KOPT-K1 (cell line): ENCODE results near the gene C11orf86.
A peak's percentile ranks its signal among the peaks of the same experiment; 100 is the strongest.

ENCODE experiments used
- H3K27ac ChIP-seq: fragments of 200-600 bp; sonication (generic); 2 replicates; pipeline ENCODE4 v1.5.1; 2016; ENCODE audit warnings: antibody characterized with exemption, mild to moderate bottlenecking, low read depth, low read length; ENCODE audit not compliant: poor library complexity, severe bottlenecking
- H3K36me3 ChIP-seq: fragments of 200-600 bp; sonication (generic); 2 replicates; pipeline ENCODE4 v1.5.1; 2017; ENCODE audit warnings: antibody characterized with exemption, mild to moderate bottlenecking, low read length, moderate library complexity; ENCODE audit not compliant: insufficient read depth
- H3K9me3 ChIP-seq: fragments of 200-600 bp; sonication (generic); 2 replicates; pipeline ENCODE4 v1.5.1; 2017; ENCODE audit warnings: antibody characterized with exemption, low read length, mild to moderate bottlenecking; ENCODE audit not compliant: insufficient read depth, poor library complexity, severe bottlenecking

C11orf86 gene

DNA sequence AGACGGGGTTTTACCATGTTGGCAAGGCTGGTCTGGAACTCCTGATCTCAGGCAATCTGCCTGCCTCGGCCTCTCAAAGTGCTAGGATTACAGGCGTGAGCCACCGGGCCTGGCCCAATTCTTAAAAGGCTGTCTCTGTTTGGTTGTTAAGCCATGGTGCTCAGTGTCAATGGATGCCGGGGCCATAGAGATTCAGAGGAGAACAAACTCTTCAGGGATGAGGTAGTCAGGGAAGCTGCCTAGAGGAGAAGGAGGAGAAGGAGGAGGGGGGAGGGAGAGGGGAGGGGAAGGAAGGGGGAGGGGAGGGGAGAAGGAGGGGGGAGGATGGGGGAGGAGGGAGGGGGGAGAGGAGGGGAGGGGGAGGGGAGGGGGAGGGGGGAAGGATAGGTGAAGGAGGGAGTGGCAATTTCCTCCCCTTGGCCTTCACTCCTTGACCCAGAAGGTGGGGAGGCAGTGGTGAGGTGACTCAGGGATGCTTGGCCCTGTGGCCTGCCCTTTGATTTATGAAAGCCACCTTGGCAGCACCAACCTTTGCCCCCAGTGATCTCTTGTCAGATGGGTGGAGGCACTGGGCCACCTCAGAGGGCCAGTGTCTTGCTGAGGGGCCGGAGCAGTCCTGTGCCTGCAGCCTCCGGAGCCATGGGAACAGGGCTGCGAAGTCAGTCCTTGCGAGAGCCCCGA is at the start of gene C11orf86:
C11orf86 (plus strand) TSS at position 581 of the 681 bp plus-strand sequence; CDS start at position 640, 59 bp downstream.
- Histone ChIP-seq H3K9me3 (peaks cover 15% of the 10 kb centered on the region), H3K27ac (no peak within 1 kb of the TSS), H3K36me3 (no peaks in the 10 kb centered on the region)

DNA sequence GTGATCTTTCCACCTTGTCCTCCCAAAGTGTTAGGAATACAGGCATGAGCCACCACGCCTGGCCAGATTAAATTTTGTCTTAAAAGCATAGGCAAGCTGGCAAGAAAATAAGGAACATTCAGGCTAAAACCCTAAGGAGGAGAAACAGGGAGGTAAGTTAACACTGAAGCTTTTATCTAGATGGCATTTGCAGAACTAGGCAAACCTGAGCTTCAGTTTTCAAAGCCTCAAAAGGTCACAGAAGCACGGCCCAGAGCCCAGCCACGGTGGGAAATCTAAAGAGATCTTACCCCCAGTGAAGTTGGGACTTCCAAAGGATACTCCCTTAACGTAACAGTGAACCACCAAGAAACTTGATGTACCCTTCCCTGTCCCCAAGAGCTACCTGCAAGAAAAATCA is 45.4 kb upstream of the C11orf86 start:
- Histone ChIP-seq H3K27ac (no peak overlapping the region), H3K36me3 (no peaks in the 10 kb centered on the region), H3K9me3 (no peaks in the 10 kb centered on the region)

DNA sequence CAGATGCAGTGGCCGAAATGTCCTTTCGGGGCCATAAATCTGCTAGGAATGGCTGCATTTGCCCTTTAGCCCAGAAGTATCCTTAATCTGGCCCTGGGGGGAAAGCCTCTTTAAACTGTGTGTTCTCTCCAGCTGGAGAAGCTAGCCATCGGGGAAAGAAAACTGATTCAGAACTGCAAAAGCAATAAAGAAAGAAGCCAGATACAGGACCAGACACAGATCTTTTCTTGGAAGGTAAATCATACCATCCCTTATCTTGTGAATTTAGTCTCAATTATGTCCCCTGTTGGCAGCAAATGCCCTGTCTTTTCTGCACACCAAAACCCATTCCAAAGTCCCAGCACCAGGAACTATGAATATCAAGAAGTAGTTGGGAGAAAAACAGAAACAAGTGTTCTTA is 42.6 kb upstream of the C11orf86 start:
- H3K36me3 ChIP-seq: no peaks in the 10 kb centered on the region
- H3K9me3 ChIP-seq: no peaks in the 10 kb centered on the region
- no peak overlapping the region for H3K27ac ChIP-seq

GRCh38 chr11:66933531-66933930 is 41.6 kb upstream of the C11orf86 start:
- no peak overlapping the region for H3K27ac ChIP-seq
- H3K36me3 ChIP-seq: no peaks in the 10 kb centered on the region
- no peaks in the 10 kb centered on the region for H3K9me3 ChIP-seq

DNA sequence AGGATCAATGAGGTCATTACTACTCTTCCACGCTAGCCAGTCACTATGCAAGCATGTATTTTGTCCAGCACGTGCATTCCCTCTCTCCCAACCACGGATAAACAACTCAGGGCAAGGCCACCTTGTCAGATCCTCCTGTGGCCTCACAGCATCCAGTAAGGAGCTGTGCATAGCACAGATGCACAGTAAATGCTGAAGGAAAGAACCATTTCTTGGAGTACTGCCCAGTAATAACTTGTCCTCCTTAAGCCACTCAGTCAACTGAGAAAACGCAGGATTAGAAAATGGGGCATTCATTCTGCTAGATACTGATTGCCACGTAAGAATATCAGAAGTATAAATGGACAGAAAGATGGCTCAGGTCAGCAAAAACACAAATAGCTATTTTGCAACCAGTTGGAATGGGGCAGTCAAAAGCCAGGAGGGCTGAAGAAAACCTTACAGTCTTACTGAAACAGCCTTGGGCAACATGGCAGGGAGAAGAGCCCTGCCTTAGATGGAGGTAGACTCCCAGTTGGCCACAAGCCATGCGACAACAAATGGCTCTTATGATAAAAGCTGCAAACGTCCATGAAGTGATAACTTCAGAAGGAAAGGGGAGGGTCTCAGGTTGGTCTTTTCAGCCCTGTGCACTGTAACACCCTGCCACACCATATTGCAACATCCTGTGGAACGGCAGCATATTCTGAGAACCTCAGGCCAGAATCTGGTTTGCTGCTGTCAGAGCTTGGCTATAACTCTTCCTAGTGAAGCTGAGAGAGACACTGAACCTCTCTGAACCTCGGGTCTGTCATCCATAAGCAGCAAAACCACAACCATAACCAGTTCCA is 39.9 kb upstream of the C11orf86 start:
- no peak overlapping the region for H3K27ac ChIP-seq
- H3K9me3 ChIP-seq: no peaks in the 10 kb centered on the region
- H3K36me3 ChIP-seq: no peaks in the 10 kb centered on the region

- H3K9me3 ChIP-seq: no peaks in the 10 kb centered on the region
- no peak overlapping the region for H3K27ac ChIP-seq
- no peaks in the 10 kb centered on the region for H3K36me3 ChIP-seq
These were observed 38.8 kb upstream of the C11orf86 start for GRCh38 chr11:66936311-66936711.

DNA sequence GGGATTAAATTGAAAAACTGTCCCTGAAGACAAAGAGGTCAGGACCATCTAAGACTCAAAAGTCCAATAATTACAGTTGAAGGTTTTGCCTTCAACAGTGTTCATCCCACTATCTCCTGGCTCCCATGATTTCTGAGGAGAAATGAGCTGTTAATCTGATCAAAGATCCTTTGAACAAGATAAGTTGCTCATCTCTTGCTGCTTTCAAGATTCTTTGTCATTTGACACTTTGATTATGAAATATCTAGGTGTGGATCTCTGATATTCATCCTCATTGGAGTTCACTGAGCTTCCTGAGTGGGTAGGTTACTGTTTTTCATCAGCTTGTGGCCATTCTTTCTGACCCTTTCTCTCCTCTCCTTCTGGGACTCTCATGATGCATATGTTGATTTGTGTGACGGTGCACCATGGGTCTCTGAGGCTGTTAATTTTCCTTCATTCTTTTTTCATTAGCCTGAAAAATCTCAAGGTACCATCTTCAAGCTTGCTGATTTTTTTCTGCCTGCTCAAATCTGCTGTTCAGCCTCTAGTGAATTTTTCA is 37.8 kb upstream of the C11orf86 start:
- Histone ChIP-seq H3K27ac (no peak overlapping the region), H3K9me3 (no peaks in the 10 kb centered on the region), H3K36me3 (no peaks in the 10 kb centered on the region)

DNA sequence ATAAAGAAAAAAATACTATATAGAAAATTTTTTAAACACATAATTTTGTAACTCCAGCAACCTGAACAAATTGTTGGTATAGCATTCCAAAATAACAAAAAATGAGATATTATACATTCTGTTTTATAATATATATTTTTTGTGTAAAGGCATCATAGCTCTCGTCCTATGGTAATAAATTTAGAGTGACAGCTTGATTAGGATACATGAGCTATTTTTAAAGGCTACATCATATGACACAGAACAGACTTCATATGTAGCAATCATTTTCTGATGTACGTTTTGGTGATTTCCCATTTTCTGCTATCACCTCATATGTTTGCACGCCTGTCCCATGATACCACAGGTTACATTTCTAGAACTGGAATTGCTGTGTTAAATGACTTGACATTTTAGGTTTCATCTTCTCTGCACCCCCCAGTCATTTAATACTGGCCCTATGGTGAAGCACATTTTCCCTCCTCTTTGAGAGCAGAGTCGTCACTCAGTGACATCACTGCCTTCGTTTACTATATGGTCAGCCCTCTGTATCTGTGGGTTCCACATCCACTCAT is 36.4 kb upstream of the C11orf86 start:
- no peak overlapping the region for H3K27ac ChIP-seq
- H3K9me3 ChIP-seq: no peaks in the 10 kb centered on the region

DNA sequence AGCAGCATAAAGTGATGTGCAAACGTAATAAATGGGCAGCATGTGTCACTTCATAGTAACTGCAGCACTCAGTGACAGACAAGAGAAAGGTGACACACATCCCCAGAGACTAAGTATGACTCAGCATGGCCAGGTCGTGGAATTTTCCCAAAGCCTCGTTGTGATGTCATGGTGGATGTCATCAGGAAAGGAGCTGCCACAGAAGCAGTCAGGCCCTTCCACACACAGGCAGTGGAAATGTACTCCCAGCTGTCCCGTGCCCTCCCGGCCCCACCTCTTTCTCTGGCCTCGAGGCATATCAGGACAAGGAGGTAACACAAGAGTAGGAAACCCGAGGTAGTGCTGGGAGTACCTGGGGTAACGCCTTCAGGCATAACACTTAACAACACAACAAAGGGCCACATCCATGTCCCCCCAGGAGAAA is 25.0 kb upstream of the C11orf86 start:
- Histone ChIP-seq H3K36me3 (no peaks in the 10 kb centered on the region), H3K9me3 (no peaks in the 10 kb centered on the region), H3K27ac (no peak overlapping the region)

More for the DNA sequence above, 36.4 kb upstream of the C11orf86 start:
- no peaks in the 10 kb centered on the region for H3K36me3 ChIP-seq

DNA sequence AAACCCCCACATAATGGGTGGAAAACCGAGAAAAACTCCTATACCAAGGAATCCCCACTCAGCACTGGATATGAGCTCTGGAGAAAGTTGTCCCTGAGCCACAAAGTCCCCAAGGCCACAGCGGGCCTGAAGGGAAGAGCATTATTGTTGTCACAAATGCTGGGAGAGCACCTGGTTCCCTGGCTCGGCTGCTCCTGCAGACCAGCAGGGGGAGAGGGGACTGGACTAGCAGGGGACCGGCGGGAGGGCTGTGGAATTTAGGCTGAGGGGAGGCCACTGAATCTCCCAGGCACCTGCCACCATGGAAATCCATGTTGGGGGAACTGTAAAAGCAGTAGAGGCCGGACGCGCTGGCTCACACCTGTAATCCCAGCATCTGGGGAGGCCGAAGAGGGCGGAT is 24.0 kb upstream of the C11orf86 start:
- no peak overlapping the region for H3K27ac ChIP-seq
- no peaks in the 10 kb centered on the region for H3K9me3 ChIP-seq
- no peaks in the 10 kb centered on the region for H3K36me3 ChIP-seq

DNA sequence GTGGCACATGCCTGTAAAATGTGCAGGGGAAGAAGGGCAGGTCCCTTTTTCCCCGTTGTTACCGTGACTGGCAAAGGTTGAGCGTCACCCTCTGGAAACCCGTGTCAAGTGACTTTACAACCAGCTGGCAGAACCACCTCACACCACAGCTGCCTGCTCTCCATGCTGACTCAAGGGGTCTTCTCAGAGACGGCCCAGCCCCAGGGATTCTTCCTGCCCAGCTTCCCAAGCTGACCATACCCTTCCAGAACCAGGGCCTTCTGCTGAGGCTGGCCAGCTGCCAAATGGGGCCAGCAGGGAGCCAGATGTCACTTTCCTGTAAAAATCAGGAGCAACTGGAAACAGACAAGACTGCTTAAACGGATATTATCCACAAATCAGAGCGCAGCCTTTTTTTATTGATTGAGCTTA is 23.2 kb upstream of the C11orf86 start:
- H3K36me3 ChIP-seq: no peaks in the 10 kb centered on the region

DNA sequence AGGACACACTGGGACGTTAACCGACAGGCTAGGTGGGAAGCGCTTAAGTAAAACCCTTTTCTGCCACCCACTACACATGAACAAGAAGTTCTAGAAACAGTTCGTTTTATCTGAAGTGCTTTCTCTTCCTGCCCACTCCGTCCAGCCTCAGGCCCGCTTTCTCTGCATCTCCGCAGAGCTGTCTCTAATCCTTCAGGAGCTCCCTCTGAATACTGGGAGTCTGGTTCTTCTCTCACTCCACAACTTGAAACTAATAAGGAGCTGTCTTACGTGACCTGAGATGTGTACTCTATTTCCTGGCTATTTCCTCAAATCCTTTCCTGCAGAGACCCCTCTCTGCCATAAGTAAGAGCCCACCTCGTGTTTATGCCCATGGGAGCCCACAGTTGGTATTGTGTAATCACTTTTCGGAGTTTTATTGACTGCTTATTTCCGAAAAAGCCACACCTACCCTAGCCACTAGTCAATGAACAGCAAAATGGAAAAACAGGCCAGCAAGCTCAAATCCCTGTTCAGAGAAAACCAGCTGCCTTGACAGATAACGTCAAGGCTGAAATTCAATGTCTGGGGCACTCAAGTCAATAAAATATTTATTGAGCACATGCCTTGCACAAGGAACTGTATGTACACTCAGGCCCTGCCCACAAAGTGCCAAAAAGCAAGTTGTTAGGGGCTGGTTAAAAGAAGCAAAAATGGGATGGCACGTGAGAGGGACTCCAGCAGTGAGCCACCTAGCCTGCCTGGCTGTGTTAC is 21.8 kb upstream of the C11orf86 start:
- Histone ChIP-seq H3K36me3 (no peaks in the 10 kb centered on the region), H3K27ac (no peak overlapping the region), H3K9me3 (no peaks in the 10 kb centered on the region)

More for the DNA sequence above, 23.2 kb upstream of the C11orf86 start:
- Histone ChIP-seq H3K9me3 (no peaks in the 10 kb centered on the region), H3K27ac (no peak overlapping the region)

DNA sequence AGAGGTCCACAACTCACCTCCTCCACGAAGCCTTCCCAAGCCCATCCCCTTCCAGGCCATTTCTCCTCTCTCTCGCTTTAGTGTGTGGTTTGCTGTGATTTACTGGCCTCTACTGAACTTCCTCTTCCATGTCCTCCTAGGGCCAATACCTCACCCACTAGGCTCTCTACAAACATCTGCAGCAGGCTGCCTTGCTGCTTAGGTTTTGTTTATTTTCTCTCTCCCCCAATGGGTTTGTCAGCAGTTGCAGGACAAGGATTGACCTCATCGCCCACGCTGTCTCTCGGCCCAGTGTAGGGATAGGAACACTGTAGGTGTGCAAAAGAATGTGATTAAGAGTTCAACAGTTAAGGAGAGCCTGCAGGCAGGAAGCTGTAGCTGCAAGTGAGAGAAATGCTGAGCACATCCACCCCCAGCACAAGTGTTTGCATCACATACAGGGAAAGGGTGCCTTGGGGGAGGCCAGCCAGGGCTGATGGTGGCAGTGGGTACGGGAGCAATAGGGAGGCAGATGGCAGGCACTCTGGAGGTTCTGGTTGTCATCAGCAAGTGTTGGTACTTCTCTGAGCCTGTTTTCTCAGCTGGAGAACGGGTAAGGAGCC is 18.3 kb upstream of the C11orf86 start:
- Histone ChIP-seq H3K9me3 (no peaks in the 10 kb centered on the region), H3K27ac (no peak overlapping the region), H3K36me3 (no peaks in the 10 kb centered on the region)

DNA sequence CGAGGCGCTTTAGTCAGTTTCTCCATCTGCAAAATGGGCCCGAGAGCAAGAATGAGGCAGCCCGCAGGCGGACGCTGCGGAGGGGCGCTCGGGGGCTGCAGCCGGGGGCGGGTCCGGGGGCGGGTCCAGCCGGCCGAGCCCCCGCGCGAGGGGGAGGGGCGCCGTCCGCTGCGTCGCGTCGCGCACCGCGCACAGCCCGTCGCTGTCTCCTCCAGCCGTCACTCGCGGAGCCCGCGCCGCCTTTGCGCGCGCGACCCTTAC is 17.2 kb upstream of the C11orf86 start:
- Histone ChIP-seq H3K27ac (peak overlapping the region; percentile 54), H3K9me3 (no peaks in the 10 kb centered on the region), H3K36me3 (no peaks in the 10 kb centered on the region)
